ENCODE data around the gene OR51B4. TPM values are rescaled to one million over a fixed set of nuclear protein-coding genes. Genes with fewer than 3 reads are reported as not detected.

The OR51B4 gene
- total and polyA plus RNA-seq, 9 of the 15 experiments (the other 6 are each of a cell fraction or from before 2014, with no cell fraction given), result 17.1 to 64.6 (median 39.9) TPM

DNA sequence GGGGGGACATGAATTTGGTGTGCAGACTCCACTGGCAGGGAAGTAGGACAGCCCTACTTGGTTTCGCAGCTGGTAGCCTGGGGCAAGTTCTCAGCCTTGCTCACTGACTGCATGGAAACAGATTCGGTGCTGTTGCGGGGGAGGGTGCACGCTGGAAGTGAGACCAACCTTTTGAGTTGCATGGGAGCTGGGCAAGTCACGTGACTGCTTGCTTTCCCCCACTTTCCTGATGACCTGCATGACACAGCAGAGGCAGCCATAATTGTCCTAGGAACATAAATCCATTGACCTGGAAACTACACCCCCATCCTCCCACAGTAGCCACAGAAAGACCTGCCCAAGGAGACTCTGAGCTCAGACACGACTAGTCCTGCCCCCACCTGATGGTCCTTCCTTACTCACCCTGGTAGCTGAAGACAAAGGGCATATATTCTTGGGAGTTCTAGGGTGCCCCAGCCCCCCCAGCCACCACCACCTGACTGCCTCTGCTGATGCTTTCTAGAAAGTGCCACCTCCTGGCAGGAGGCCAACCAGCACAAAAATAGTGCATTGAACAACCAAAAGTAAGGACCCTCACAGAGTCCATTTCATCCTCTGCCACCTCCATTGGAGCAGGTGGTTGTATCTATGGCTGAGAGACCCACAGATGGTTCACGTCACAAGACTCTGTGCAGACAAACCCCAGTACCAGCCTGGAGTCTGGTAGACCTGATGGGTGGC is 43.0 kb downstream of the OR51B4 start (continued):
- TF ChIP-seq MAFG (tag; conservative IDR thresholded peaks at IDR 0.05) (peak; percentile 65), STAG1 (CRISPR knock-in tag; IDR thresholded peaks at IDR 0.05; ENCODE audit: borderline replicate concordance) (no peak), PKNOX1 (IDR thresholded peaks at IDR 0.05) (peak; percentile 57), ETV6 (IDR thresholded peaks at IDR 0.05; ENCODE audit: borderline replicate concordance in 1 of 2, low read depth in 2 of 2, low read length in 1 of 2) (no peak), ETV6 (CRISPR knock-in tag; IDR thresholded peaks at IDR 0.05; ENCODE audit: borderline replicate concordance) (no peak), ZNF511 (CRISPR knock-in tag; IDR thresholded peaks at IDR 0.05) (no peak), ZNF347 (CRISPR knock-in tag; IDR thresholded peaks at IDR 0.05; ENCODE audit: low read depth) (no peak), CREB1 (IDR thresholded peaks at IDR 0.05) (no peak; the same call in 1 of the 2 replicates), CREB1 (CRISPR knock-in tag; IDR thresholded peaks at IDR 0.05) (peak; percentile 53; the same call in 1 of the 2 replicates), NFXL1 (CRISPR knock-in tag; IDR thresholded peaks at IDR 0.05) (no peak), POLR2G (IDR thresholded peaks at IDR 0.05; ENCODE audit: low read depth, low read length) (no peak), CC2D1A (IDR thresholded peaks at IDR 0.05) (0 out of 2 replicates have a peak, but pooled peaks have one; percentile 14), MAFF (IDR thresholded peaks at IDR 0.05; ENCODE audit: low read length) (peak; percentile 28; the same call in 1 of the 2 replicates)
- TF ChIP-seq, protein P1, sequence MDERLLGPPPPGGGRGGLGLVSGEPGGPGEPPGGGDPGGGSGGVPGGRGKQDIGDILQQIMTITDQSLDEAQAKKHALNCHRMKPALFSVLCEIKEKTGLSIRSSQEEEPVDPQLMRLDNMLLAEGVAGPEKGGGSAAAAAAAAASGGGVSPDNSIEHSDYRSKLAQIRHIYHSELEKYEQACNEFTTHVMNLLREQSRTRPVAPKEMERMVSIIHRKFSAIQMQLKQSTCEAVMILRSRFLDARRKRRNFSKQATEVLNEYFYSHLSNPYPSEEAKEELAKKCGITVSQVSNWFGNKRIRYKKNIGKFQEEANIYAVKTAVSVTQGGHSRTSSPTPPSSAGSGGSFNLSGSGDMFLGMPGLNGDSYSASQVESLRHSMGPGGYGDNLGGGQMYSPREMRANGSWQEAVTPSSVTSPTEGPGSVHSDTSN (CRISPR knock-in tag; IDR thresholded peaks at IDR 0.05; ENCODE audit: low read depth), result no peak
- TF ChIP-seq, protein P1 (tag; conservative IDR thresholded peaks at IDR 0.05; ENCODE audit: low read depth), result peak; percentile 47; the same call in 1 of the 2 replicates
- TF ChIP-seq, protein P2, sequence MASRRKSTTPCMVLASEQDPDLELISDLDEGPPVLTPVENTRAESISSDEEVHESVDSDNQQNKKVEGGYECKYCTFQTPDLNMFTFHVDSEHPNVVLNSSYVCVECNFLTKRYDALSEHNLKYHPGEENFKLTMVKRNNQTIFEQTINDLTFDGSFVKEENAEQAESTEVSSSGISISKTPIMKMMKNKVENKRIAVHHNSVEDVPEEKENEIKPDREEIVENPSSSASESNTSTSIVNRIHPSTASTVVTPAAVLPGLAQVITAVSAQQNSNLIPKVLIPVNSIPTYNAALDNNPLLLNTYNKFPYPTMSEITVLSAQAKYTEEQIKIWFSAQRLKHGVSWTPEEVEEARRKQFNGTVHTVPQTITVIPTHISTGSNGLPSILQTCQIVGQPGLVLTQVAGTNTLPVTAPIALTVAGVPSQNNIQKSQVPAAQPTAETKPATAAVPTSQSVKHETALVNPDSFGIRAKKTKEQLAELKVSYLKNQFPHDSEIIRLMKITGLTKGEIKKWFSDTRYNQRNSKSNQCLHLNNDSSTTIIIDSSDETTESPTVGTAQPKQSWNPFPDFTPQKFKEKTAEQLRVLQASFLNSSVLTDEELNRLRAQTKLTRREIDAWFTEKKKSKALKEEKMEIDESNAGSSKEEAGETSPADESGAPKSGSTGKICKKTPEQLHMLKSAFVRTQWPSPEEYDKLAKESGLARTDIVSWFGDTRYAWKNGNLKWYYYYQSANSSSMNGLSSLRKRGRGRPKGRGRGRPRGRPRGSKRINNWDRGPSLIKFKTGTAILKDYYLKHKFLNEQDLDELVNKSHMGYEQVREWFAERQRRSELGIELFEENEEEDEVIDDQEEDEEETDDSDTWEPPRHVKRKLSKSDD (conservative IDR thresholded peaks at IDR 0.05; ENCODE audit: low read length), result no peak
- TF ChIP-seq, protein P3, sequence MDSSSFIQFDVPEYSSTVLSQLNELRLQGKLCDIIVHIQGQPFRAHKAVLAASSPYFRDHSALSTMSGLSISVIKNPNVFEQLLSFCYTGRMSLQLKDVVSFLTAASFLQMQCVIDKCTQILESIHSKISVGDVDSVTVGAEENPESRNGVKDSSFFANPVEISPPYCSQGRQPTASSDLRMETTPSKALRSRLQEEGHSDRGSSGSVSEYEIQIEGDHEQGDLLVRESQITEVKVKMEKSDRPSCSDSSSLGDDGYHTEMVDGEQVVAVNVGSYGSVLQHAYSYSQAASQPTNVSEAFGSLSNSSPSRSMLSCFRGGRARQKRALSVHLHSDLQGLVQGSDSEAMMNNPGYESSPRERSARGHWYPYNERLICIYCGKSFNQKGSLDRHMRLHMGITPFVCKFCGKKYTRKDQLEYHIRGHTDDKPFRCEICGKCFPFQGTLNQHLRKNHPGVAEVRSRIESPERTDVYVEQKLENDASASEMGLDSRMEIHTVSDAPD (CRISPR knock-in tag; IDR thresholded peaks at IDR 0.05), result no peak
